Prostate gland (tissue), 2 donors: ENCODE measurements around the gene FER.

Experiments used
- CTCF ChIP-seq, 4 experiments: fragments of 200-600 bp in 2 of 4; fragments of 450-650 bp in 2 of 4; sonication (generic) in 2 of 4; IDR thresholded peaks; 1 replicate in 3 of 4; 2 replicates in 1 of 4; pipeline ENCODE4 v1.5.1; 2016 to 2019; ENCODE audit warnings: antibody characterized with exemption in 4 of 4, mild to moderate bottlenecking in 2 of 4, moderate library complexity in 2 of 4
- POLR2A ChIP-seq: fragments of 450-650 bp; IDR thresholded peaks from one replicate; pipeline ENCODE4 v1.6.1; 2016; ENCODE audit warnings: antibody characterized with exemption, mild to moderate bottlenecking
- POLR2AphosphoS5 ChIP-seq: sonication (generic); formaldehyde crosslinking; IDR thresholded peaks from one replicate; pipeline ENCODE4 v1.6.1; 2017; ENCODE audit warnings: antibody characterized with exemption

- no peak for TF ChIP-seq CTCF (IDR thresholded peaks at IDR 0.05)
- TF ChIP-seq POLR2A: no peak
- TF ChIP-seq POLR2AphosphoS5: no peak
Measured at GRCh38 chr5:108814551-108814950, 66.9 kb downstream of the FER start.
